ENCODE data around the gene HEPH.
"Not testable (repeated sequence)": the region's sequence is repeated elsewhere in the genome, so short reads cannot be mapped to it uniquely, and the experiment has no call there.

Gene HEPH

GRCh38 chrX:66163849-66164411 is at the start of gene HEPH:
HEPH (plus strand) TSS chrX:66164247; CDS start chrX:66170571, 6,324 bp downstream.
- DNase-seq (ENCODE audit: low spot score) = peak; percentile 46

GRCh38 chrX:66118722-66119121 is 45.3 kb upstream of the HEPH start:
- DNase-seq (ENCODE audit: low spot score) = not testable (repeated sequence)

GRCh38 chrX:66121354-66121753 is 42.7 kb upstream of the HEPH start:
- DNase-seq (ENCODE audit: low spot score) = not testable (repeated sequence)

GRCh38 chrX:66126662-66127061 is 37.4 kb upstream of the HEPH start:
- no peak for DNase-seq (ENCODE audit: low spot score)

- DNase-seq (ENCODE audit: low spot score) = no peak
These were observed 33.6 kb upstream of the HEPH start for GRCh38 chrX:66130469-66130868.

- DNase-seq (ENCODE audit: low spot score) = not testable (repeated sequence)
These were observed 28.8 kb upstream of the HEPH start for GRCh38 chrX:66135284-66135683.

- no peak for DNase-seq (ENCODE audit: low spot score)
These were observed 21.7 kb upstream of the HEPH start for GRCh38 chrX:66142351-66142750.

- DNase-seq (ENCODE audit: low spot score) = no peak
These were observed 19.8 kb upstream of the HEPH start for GRCh38 chrX:66144258-66144657.

- DNase-seq (ENCODE audit: low spot score) = no peak
These were observed 14.5 kb upstream of the HEPH start for GRCh38 chrX:66149519-66149918.

- no peak for DNase-seq (ENCODE audit: low spot score)
These were observed 13.9 kb upstream of the HEPH start for GRCh38 chrX:66150163-66150562.

- DNase-seq (ENCODE audit: low spot score) = no peak
These were observed 1.7 kb upstream of the HEPH start for GRCh38 chrX:66162331-66162822.

GRCh38 chrX:66163447-66163846 is 600 bp upstream of the HEPH start:
- no peak for DNase-seq (ENCODE audit: low spot score)

GRCh38 chrX:66164470-66164869 is 423 bp downstream of the HEPH start:
- DNase-seq (ENCODE audit: low spot score) = no peak

GRCh38 chrX:66164931-66165330 is 884 bp downstream of the HEPH start:
- no peak for DNase-seq (ENCODE audit: low spot score)

- DNase-seq (ENCODE audit: low spot score) = no peak
These were observed 2.6 kb downstream of the HEPH start for GRCh38 chrX:66166671-66167070.

GRCh38 chrX:66167431-66167830 is 3.4 kb downstream of the HEPH start:
- no peak for DNase-seq (ENCODE audit: low spot score)

- no peak for DNase-seq (ENCODE audit: low spot score)
These were observed 12.1 kb downstream of the HEPH start for GRCh38 chrX:66176134-66176533.

GRCh38 chrX:66191563-66191962 is 27.5 kb downstream of the HEPH start:
- no peak for DNase-seq (ENCODE audit: low spot score)

GRCh38 chrX:66193821-66194220 is 29.8 kb downstream of the HEPH start:
- no peak for DNase-seq (ENCODE audit: low spot score)

GRCh38 chrX:66200050-66200664 is 36.1 kb downstream of the HEPH start:
- DNase-seq (ENCODE audit: low spot score) = no peak

GRCh38 chrX:66200855-66201795 is 37.1 kb downstream of the HEPH start:
- DNase-seq (ENCODE audit: low spot score) = peak; percentile 11

GRCh38 chrX:66203114-66203513 is 39.1 kb downstream of the HEPH start:
- no peak for DNase-seq (ENCODE audit: low spot score)

GRCh38 chrX:66221856-66222255 is 57.8 kb downstream of the HEPH start:
- no peak for DNase-seq (ENCODE audit: low spot score)
